Prostate gland (tissue), 2 donors: ENCODE results near the gene RAPH1.

ENCODE experiments used
- POLR2A ChIP-seq: fragments of 450-650 bp; IDR thresholded peaks from one replicate; pipeline ENCODE4 v1.6.1; 2016; ENCODE audit warnings: antibody characterized with exemption, mild to moderate bottlenecking
- POLR2AphosphoS5 ChIP-seq: sonication (generic); formaldehyde crosslinking; IDR thresholded peaks from one replicate; pipeline ENCODE4 v1.6.1; 2017; ENCODE audit warnings: antibody characterized with exemption
- TF ChIP-seq, protein P1 (sequence below), 4 experiments: fragments of 200-600 bp in 2 of 4; fragments of 450-650 bp in 2 of 4; sonication (generic) in 2 of 4; IDR thresholded peaks; 1 replicate in 3 of 4; 2 replicates in 1 of 4; pipeline ENCODE4 v1.5.1; 2016 to 2019; ENCODE audit warnings: antibody characterized with exemption in 4 of 4, mild to moderate bottlenecking in 2 of 4, moderate library complexity in 2 of 4

DNA sequence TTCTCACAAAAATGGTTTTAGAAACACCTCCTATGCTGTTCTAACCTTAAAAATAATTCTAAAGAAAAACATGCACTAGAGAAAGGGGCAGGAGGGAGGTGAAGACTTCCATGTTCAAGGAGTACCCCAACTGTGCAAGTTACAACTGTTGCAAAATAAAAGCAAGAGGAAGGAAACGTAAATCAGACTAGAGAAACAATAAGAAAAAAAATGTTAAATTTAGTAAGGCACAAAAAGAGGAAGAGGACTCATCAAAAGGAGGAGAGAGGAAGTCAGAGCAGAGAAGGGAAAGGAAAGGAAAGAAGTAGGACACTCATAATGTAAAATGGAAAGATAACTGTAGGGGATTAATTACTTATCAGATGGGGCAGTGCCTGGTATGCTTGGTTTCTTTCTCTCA, 34.1 kb downstream of the RAPH1 start:
- TF ChIP-seq POLR2AphosphoS5 = no peak
- TF ChIP-seq POLR2A = no peak
- TF ChIP-seq, protein P1, sequence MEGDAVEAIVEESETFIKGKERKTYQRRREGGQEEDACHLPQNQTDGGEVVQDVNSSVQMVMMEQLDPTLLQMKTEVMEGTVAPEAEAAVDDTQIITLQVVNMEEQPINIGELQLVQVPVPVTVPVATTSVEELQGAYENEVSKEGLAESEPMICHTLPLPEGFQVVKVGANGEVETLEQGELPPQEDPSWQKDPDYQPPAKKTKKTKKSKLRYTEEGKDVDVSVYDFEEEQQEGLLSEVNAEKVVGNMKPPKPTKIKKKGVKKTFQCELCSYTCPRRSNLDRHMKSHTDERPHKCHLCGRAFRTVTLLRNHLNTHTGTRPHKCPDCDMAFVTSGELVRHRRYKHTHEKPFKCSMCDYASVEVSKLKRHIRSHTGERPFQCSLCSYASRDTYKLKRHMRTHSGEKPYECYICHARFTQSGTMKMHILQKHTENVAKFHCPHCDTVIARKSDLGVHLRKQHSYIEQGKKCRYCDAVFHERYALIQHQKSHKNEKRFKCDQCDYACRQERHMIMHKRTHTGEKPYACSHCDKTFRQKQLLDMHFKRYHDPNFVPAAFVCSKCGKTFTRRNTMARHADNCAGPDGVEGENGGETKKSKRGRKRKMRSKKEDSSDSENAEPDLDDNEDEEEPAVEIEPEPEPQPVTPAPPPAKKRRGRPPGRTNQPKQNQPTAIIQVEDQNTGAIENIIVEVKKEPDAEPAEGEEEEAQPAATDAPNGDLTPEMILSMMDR (IDR thresholded peaks at IDR 0.05) = no peak
